ENCODE results near the gene UBE2U.

DNA sequence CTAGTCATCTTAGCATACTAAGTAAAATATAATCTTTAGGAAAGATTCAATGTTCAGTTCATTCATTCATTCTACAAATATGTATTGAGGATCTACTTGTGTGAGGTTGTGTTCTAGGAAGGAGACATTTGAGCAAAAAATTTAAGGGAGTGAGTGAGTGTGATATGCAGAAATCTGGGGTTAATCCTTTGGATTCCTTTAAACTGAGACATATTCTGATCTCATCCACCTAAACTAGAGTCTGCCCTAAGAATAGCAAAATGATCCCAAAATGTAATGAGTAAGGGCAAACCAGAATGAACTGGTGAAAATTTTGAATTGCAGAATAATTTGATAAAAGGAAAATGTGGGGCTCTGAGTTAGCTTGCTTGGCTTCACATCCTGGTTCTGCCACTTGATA lies 8.6 kb downstream of the UBE2U start:
- TF ChIP-seq, protein P1, sequence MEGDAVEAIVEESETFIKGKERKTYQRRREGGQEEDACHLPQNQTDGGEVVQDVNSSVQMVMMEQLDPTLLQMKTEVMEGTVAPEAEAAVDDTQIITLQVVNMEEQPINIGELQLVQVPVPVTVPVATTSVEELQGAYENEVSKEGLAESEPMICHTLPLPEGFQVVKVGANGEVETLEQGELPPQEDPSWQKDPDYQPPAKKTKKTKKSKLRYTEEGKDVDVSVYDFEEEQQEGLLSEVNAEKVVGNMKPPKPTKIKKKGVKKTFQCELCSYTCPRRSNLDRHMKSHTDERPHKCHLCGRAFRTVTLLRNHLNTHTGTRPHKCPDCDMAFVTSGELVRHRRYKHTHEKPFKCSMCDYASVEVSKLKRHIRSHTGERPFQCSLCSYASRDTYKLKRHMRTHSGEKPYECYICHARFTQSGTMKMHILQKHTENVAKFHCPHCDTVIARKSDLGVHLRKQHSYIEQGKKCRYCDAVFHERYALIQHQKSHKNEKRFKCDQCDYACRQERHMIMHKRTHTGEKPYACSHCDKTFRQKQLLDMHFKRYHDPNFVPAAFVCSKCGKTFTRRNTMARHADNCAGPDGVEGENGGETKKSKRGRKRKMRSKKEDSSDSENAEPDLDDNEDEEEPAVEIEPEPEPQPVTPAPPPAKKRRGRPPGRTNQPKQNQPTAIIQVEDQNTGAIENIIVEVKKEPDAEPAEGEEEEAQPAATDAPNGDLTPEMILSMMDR (IDR thresholded peaks at IDR 0.05 in 4 of 5, conservative IDR thresholded peaks at IDR 0.05 in 1 of 5) = no peak
- no peak for TF ChIP-seq POLR2A (IDR thresholded peaks at IDR 0.05)
